ENCODE data around the gene RPL21.
"Not testable (repeated sequence)": the region's sequence is repeated elsewhere in the genome, so short reads cannot be mapped to it uniquely, and the experiment has no call there.

RPL21 gene

DNA sequence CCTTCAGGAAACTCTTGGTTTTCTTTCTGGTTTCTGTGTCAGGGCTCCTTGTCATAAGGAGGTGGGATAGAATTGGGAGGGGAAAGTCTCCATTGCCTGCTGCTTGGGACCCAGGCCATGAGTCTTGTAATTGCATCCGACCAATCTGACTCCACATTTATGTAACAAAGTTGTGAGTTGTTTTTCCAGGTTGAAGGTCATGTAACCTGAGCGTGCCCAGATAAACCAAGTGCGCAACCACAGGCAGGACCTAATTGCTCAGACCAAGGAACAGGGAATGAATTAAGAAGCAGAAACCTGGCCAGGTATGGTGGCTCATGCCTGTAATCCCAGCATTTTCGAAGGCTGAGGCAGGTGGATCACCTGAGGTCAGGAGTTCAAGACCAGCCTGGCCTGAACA, 37.0 kb downstream of the RPL21 start:
- Histone ChIP-seq H3K27ac (ENCODE audit: low read depth, low read length) (no peak overlapping the region), H3K79me2 (ENCODE audit: control insufficient read depth, insufficient read depth, low read length, unreplicated experiment) (no peaks in the 10 kb centered on the region), H3K27me3 (ENCODE audit: insufficient read depth, low read length) (peaks cover 13% of the 10 kb centered on the region; the same call in 1 of the 2 replicates), H2AFZ (ENCODE audit: low read length, unreplicated experiment) (no peak overlapping the region), H3K4me1 (ENCODE audit: control insufficient read depth, insufficient read depth, low read length, unreplicated experiment) (no peaks in the 10 kb centered on the region), H3K4me3 (ENCODE audit: low read depth, low read length) (no peak overlapping the region), H3K36me3 (ENCODE audit: insufficient read depth, low read length) (no peaks in the 10 kb centered on the region)

DNA sequence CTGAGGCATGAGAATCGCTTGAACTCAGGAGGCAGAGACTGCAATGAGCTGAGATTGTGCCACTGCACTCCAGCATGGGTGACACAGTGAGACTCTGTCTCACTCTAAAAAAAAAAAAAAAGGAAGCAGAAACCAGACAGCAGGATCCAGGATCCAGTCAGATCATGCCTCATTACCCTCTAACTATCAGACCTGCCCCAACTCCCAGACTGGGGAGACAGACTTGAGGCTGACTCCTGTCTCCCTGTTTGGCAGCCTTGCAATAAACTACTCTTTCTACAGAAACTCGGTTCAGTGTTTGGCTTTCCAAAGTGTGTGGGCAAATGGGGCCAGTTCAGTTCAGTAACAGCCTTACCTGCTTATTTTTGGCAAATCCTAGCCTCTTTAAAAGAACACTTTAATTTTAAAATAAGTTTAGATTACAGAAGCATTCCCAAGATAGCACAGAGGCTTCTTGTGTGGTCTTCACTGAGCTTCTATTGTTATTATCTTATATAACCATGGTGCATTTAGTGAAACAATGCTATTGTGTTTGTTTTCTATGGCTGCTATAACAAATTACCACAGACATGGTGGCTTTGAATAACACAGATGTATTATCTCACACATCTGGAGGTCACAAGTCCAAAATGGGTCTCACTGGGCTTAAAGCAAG, 37.8 kb downstream of the RPL21 start:
- peaks cover 20% of the 10 kb centered on the region for H3K27me3 ChIP-seq (ENCODE audit: insufficient read depth, low read length)
- H3K36me3 ChIP-seq (ENCODE audit: insufficient read depth, low read length): no peaks in the 10 kb centered on the region
- no peaks in the 10 kb centered on the region for H3K79me2 ChIP-seq (ENCODE audit: control insufficient read depth, insufficient read depth, low read length, unreplicated experiment)
- no peak overlapping the region for H3K27ac ChIP-seq (ENCODE audit: low read depth, low read length)
- H2AFZ ChIP-seq (ENCODE audit: low read length, unreplicated experiment): no peak overlapping the region
- no peaks in the 10 kb centered on the region for H3K4me1 ChIP-seq (ENCODE audit: control insufficient read depth, insufficient read depth, low read length, unreplicated experiment)
- H3K4me3 ChIP-seq (ENCODE audit: low read depth, low read length): no peak overlapping the region

DNA sequence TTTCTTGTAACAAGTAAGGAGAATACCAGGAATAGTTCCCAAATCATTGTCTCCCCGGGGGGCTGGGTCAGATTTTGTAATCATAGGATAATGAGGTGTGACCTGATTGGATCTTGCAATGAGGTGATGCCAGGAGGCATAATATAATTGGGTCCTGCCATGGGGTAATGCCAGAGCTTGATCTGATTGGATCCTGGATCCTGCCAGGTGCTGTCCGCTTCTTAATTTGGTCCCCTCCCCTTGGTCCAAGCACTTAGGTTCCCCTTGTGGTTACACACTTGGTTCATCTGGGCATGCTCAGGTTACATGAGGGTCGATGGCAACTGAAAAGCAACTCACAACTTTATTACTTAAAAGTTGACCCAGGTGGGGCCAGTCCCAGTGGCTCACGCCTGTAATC, 39.4 kb downstream of the RPL21 start:
- Histone ChIP-seq H3K79me2 (ENCODE audit: control insufficient read depth, insufficient read depth, low read length, unreplicated experiment) (no peaks in the 10 kb centered on the region), H3K27ac (ENCODE audit: low read depth, low read length) (no peak overlapping the region), H3K4me1 (ENCODE audit: control insufficient read depth, insufficient read depth, low read length, unreplicated experiment) (no peaks in the 10 kb centered on the region), H3K27me3 (ENCODE audit: insufficient read depth, low read length) (peaks cover 36% of the 10 kb centered on the region), H3K36me3 (ENCODE audit: insufficient read depth, low read length) (no peaks in the 10 kb centered on the region), H2AFZ (ENCODE audit: low read length, unreplicated experiment) (no peak overlapping the region), H3K4me3 (ENCODE audit: low read depth, low read length) (no peak overlapping the region)

DNA sequence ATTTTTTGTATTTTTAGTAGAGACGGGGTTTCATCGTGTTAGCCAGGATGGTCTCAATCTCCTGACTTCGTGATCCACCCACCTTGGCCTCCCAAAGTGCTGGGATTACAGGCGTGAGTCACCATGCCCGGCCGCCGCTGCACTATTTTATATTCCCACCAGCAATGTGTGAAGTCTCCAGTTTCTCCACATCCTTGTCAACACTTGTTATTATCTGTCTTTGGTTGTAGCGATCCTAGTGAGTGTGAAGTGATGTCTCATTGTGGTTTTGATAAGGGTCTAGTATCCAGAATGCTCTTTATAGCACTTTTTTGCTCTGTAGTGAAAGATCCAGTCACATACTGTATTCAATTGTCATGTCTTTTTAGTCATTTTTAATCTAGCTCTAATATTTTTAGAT, 40.6 kb downstream of the RPL21 start:
- not testable (repeated sequence) for H3K4me1 ChIP-seq (ENCODE audit: control insufficient read depth, insufficient read depth, low read length, unreplicated experiment); H3K36me3 ChIP-seq (ENCODE audit: insufficient read depth, low read length); H3K4me3 ChIP-seq (ENCODE audit: low read depth, low read length); H3K27ac ChIP-seq (ENCODE audit: low read depth, low read length); H3K79me2 ChIP-seq (ENCODE audit: control insufficient read depth, insufficient read depth, low read length, unreplicated experiment); H2AFZ ChIP-seq (ENCODE audit: low read length, unreplicated experiment)
- H3K27me3 ChIP-seq (ENCODE audit: insufficient read depth, low read length): peaks cover 47% of the 10 kb centered on the region

DNA sequence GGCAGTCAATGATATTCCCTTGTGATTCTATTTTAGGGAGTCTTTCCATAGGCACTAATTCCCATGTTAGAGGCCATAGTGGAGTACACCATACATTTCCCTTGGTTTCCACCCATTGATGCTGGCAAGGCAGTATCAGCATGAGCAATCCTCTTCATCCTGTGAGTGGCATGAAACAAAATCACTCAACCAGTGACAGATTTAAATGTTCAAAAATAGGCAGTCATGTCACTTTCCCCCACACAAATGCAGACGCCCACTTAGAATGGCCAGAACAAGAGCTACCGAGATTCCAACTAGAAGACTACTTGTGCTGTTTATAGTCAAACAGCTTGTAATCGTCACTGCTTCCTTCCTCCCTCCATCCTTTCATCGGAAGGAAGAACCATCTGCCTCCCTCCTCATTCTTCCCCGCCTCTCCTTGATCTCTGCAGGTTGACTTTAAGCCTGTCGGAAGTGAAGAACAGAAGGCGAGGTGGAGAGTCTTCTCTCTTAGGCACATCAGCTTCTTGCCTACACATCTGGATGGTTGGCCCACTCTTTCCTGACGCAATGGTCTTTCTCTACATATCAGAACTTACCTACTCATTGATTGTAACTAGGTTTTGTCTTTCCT, 41.8 kb downstream of the RPL21 start:
- peaks cover 59% of the 10 kb centered on the region for H3K27me3 ChIP-seq (ENCODE audit: insufficient read depth, low read length)
- no peak overlapping the region for H3K4me3 ChIP-seq (ENCODE audit: low read depth, low read length)
- H3K79me2 ChIP-seq (ENCODE audit: control insufficient read depth, insufficient read depth, low read length, unreplicated experiment): no peaks in the 10 kb centered on the region
- no peak overlapping the region for H3K27ac ChIP-seq (ENCODE audit: low read depth, low read length)
- no peaks in the 10 kb centered on the region for H3K4me1 ChIP-seq (ENCODE audit: control insufficient read depth, insufficient read depth, low read length, unreplicated experiment)
- H2AFZ ChIP-seq (ENCODE audit: low read length, unreplicated experiment): no peak overlapping the region
- H3K36me3 ChIP-seq (ENCODE audit: insufficient read depth, low read length): no peaks in the 10 kb centered on the region

DNA sequence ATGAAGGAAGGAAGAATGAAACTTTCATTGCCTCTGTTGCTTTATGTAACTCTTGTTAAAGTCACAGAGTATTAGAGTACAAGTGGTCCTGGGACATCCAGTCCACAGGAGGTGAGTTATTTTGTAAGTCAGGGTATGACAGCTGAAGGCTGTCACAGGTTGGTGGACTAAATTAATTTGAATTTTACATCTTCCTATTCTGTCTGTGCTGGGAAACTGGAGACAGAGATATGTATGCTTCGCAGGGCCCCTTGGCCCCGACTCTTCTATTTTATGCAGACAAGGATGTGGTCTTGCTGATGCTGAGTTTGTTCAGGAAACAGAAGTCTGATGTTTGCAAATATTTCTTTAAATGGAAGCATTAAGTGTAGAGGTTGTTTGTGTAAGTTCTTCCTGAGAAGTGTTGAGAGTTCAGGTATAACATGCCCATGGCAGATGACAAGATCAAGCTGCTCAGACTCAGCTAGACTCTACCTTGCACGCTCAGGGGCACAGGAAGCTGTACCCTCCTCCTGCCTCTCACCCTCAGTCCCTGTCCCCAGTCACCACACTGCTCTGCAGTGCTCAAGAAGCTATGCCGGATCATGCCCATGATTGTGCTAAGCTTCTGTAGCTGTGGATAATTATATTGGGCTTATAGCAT, 42.6 kb downstream of the RPL21 start:
- Histone ChIP-seq H3K4me1 (ENCODE audit: control insufficient read depth, insufficient read depth, low read length, unreplicated experiment) (no peaks in the 10 kb centered on the region), H3K27ac (ENCODE audit: low read depth, low read length) (no peak overlapping the region), H3K36me3 (ENCODE audit: insufficient read depth, low read length) (no peaks in the 10 kb centered on the region), H2AFZ (ENCODE audit: low read length, unreplicated experiment) (no peak overlapping the region), H3K27me3 (ENCODE audit: insufficient read depth, low read length) (peaks cover 68% of the 10 kb centered on the region), H3K79me2 (ENCODE audit: control insufficient read depth, insufficient read depth, low read length, unreplicated experiment) (no peaks in the 10 kb centered on the region), H3K4me3 (ENCODE audit: low read depth, low read length) (no peak overlapping the region)

DNA sequence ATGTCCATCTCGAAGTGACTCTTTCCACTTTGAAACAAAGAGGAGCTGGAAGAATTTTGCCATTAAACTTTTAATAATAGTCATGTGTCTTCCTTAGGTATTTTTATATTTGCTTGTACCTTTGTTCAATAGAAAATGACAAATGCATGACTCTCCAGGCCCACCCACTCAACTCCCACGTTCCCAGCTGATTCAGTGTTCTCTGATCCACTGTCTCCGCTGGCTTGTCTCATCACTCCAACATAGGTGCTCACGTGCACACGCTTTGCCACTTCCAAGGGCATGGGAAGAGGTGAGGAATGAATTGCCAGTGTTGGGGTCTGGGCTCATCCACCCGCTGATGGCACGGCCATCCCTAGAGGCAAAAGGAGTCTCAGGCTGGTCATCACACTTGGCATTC, 43.7 kb downstream of the RPL21 start:
- H3K27ac ChIP-seq (ENCODE audit: low read depth, low read length): no peak overlapping the region
- H3K4me1 ChIP-seq (ENCODE audit: control insufficient read depth, insufficient read depth, low read length, unreplicated experiment): no peaks in the 10 kb centered on the region
- peaks cover 74% of the 10 kb centered on the region for H3K27me3 ChIP-seq (ENCODE audit: insufficient read depth, low read length)

DNA sequence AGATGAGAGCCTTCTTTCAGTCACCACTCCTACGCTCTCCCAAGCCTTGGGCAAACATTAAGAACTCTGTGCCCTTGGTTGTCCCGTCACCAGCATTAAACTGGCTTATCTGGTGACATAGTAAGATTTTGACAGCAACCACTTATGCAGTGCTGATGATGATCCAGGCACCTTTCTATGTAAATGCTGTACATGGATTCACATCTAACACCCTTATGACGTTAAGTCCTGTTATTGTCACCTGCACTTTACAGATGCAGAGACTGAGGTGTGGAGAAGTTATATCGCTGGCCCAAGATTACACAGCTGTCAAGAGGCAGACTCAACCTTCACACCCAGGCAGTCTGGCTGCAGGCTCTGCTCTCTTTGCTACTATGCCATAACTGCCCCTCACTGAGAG, 44.3 kb downstream of the RPL21 start:
- Histone ChIP-seq H3K27ac (ENCODE audit: low read depth, low read length) (no peak overlapping the region), H2AFZ (ENCODE audit: low read length, unreplicated experiment) (no peak overlapping the region), H3K79me2 (ENCODE audit: control insufficient read depth, insufficient read depth, low read length, unreplicated experiment) (no peaks in the 10 kb centered on the region), H3K27me3 (ENCODE audit: insufficient read depth, low read length) (peaks cover 74% of the 10 kb centered on the region), H3K4me3 (ENCODE audit: low read depth, low read length) (no peak overlapping the region), H3K36me3 (ENCODE audit: insufficient read depth, low read length) (no peaks in the 10 kb centered on the region), H3K4me1 (ENCODE audit: control insufficient read depth, insufficient read depth, low read length, unreplicated experiment) (no peaks in the 10 kb centered on the region)

More for the DNA sequence above, 43.7 kb downstream of the RPL21 start:
- no peak overlapping the region for H3K4me3 ChIP-seq (ENCODE audit: low read depth, low read length)
- H3K36me3 ChIP-seq (ENCODE audit: insufficient read depth, low read length): no peaks in the 10 kb centered on the region
- H3K79me2 ChIP-seq (ENCODE audit: control insufficient read depth, insufficient read depth, low read length, unreplicated experiment): no peaks in the 10 kb centered on the region
- H2AFZ ChIP-seq (ENCODE audit: low read length, unreplicated experiment): no peak overlapping the region

DNA sequence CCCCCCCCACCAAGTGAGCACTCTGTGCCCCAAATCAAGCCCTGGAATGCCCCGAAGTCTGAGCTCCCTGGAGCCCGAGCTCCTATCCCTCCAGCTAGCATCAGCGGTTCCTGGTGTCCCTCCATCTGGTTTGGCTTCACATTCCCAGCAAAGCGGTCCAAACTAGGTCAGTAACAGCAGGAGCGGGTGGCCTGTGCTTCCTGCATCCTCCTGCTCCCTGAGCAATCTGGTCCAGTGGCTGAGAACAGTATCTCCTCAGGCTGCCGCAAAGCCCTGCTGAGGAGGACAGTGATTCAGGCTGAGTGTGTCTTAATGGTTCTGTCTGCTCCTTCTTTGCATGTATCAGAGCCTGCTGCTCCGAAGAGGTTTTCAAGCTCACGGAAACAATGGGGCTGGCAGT, 45.1 kb downstream of the RPL21 start:
- Histone ChIP-seq H3K36me3 (ENCODE audit: insufficient read depth, low read length) (no peaks in the 10 kb centered on the region), H2AFZ (ENCODE audit: low read length, unreplicated experiment) (no peak overlapping the region), H3K27ac (ENCODE audit: low read depth, low read length) (no peak overlapping the region), H3K79me2 (ENCODE audit: control insufficient read depth, insufficient read depth, low read length, unreplicated experiment) (no peaks in the 10 kb centered on the region), H3K4me1 (ENCODE audit: control insufficient read depth, insufficient read depth, low read length, unreplicated experiment) (no peaks in the 10 kb centered on the region), H3K4me3 (ENCODE audit: low read depth, low read length) (no peak overlapping the region), H3K27me3 (ENCODE audit: insufficient read depth, low read length) (peaks cover 74% of the 10 kb centered on the region)

DNA sequence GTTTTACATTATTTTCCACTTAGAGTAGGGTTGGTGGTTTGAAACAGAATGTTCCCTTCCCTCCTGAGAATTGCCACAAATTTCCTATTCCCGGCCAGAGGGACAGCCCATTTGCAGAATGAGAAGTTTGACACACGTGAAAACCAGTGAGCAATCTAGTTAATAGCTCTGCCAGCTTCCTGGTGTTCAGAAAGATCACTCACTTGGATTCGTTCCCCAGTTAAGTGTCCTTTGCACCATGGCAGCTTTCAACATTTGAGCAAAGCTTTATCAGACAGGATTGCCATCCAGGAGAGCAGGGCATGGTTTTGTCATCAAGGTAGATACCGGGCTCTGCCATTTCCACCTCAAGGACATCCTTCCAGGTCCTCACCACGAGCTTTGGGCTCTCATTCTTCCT, 47.5 kb downstream of the RPL21 start:
- Histone ChIP-seq H3K27ac (ENCODE audit: low read depth, low read length) (no peak overlapping the region), H3K4me1 (ENCODE audit: control insufficient read depth, insufficient read depth, low read length, unreplicated experiment) (no peaks in the 10 kb centered on the region), H3K36me3 (ENCODE audit: insufficient read depth, low read length) (no peaks in the 10 kb centered on the region), H2AFZ (ENCODE audit: low read length, unreplicated experiment) (no peak overlapping the region), H3K79me2 (ENCODE audit: control insufficient read depth, insufficient read depth, low read length, unreplicated experiment) (no peaks in the 10 kb centered on the region), H3K27me3 (ENCODE audit: insufficient read depth, low read length) (peaks cover 69% of the 10 kb centered on the region), H3K4me3 (ENCODE audit: low read depth, low read length) (no peak overlapping the region)

DNA sequence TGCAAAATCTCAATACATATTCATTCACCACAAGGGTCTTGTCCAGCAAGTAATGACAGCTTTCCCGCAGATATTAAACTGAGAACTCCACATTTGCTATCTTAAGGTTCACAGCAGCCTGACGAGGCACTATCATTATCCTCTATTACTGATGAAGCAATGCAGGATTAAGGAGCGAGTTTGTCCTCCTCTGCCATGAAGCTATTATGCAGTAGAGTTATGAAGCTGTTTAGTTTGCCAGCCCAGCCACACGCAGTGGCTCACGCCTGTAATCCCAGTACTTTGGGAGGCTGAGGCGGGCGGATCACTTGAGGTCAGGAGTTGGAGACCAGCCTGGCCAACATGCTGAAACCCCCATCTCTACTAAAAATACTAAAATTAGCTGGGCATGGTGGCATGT, 49.0 kb downstream of the RPL21 start:
- not testable (repeated sequence) for H3K27ac ChIP-seq (ENCODE audit: low read depth, low read length); H3K4me3 ChIP-seq (ENCODE audit: low read depth, low read length); H3K36me3 ChIP-seq (ENCODE audit: insufficient read depth, low read length); H2AFZ ChIP-seq (ENCODE audit: low read length, unreplicated experiment); H3K4me1 ChIP-seq (ENCODE audit: control insufficient read depth, insufficient read depth, low read length, unreplicated experiment); H3K79me2 ChIP-seq (ENCODE audit: control insufficient read depth, insufficient read depth, low read length, unreplicated experiment)
- peaks cover 53% of the 10 kb centered on the region for H3K27me3 ChIP-seq (ENCODE audit: insufficient read depth, low read length)
